22Rv1 (cell line): ENCODE measurements around the gene TCERG1.

Experiments
- H3K27ac ChIP-seq: fragments of 450-650 bp; 2 replicates; pipeline ENCODE4 v1.5.1; 2017
- CTCF ChIP-seq: fragments of 450-650 bp; IDR thresholded peaks from 2 replicates; pipeline ENCODE4 v1.5.1; 2017; ENCODE audit warnings: mild to moderate bottlenecking
- ZFX ChIP-seq: fragments of 450-650 bp; IDR thresholded peaks from 2 replicates; pipeline ENCODE4 v1.6.1; 2017; ENCODE audit warnings: antibody characterized with exemption, borderline replicate concordance

TCERG1 gene

GRCh38 chr5:146507428-146507827 lies 60.3 kb downstream of the TCERG1 start:
- no peak overlapping the region for H3K27ac ChIP-seq
- TF ChIP-seq CTCF (no peak), ZFX (no peak)

DNA sequence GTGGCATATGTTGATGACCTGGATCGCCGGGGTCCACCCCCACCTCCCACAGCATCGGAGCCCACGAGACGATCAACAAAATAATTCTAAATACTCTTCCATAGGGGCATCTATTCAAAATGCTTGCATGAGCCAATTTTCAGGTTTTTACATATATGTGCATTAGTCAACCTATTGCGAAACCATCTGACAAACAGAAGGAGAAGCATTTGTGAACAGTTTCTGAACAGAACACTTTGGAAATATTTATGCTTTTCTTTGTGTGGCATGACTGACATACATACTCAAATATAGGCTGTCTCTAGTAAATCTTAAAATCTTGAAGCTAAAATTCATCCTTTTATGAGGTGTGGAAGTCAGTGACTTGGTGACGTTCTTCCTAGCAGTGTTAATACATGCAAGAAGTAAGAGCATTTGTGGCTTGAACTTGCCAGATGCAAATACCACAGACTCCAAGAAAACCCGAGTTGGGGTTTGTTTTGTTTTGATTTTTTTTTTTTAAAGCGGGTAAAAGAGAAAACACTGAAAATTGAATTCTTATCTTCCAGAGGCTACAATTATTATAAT lies 63.5 kb downstream of the TCERG1 start:
- H3K27ac ChIP-seq: no peak overlapping the region
- no peak for TF ChIP-seq CTCF
- no peak for TF ChIP-seq ZFX

DNA sequence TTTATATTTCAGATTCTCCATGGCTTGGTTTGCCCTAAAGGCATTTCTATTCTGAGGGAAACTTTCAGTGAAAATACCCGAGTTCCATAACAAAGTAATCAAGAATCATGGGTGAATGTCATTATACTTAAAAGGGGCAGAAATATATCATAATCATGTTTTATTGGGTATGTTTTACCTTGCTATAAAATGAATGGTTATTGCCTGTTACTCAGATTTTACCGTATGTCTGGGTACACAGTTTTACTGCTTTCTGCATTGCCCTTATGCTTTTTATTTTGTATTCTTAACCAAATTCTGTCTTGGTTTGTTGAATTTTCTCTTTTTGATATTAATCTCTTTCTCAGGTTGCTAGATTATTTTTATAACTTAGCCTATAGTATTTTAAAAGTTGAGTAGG lies 66.3 kb downstream of the TCERG1 start:
- no peak overlapping the region for H3K27ac ChIP-seq
- no peak for TF ChIP-seq CTCF
- no peak for TF ChIP-seq ZFX

GRCh38 chr5:146514575-146514974 lies 67.4 kb downstream of the TCERG1 start:
- no peak overlapping the region for H3K27ac ChIP-seq
- TF ChIP-seq ZFX: no peak
- TF ChIP-seq CTCF: no peak

- TF ChIP-seq CTCF: no peak
- no peak for TF ChIP-seq ZFX
- no peak overlapping the region for H3K27ac ChIP-seq
These were observed 68.5 kb downstream of the TCERG1 start for GRCh38 chr5:146515473-146516150.

- H3K27ac ChIP-seq: no peak within 1 kb of the TSS
- no peak for TF ChIP-seq CTCF
- no peak for TF ChIP-seq ZFX
These were observed 69.0 kb downstream of the TCERG1 start, which contains the start of gene GPR151 for GRCh38 chr5:146516151-146516475. Gene GPR151, minus strand, starts transcription at chr5:146516190. Its CDS starts 77 bp downstream, at chr5:146516113.

DNA sequence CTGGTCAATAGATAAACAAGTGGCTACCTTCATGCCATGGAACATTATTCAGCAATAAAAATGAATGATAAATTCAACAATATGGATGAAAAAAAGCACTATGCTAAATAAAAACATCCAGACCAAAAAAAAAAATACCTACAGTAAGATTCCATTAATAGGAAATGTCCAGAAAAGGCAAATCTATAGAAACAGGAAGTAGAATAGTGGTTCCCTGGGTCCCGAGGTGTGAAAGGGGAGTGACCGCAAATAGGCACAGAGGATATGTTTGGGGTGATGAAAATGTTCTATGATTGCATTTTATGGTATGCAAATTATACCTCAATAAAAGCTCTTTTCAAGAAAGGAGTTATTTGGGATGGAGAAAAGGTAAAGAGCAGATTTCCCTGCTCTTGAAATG lies 72.4 kb downstream of the TCERG1 start:
- H3K27ac ChIP-seq: no peak overlapping the region
- TF ChIP-seq CTCF: no peak
- TF ChIP-seq ZFX: no peak
